ES-I3 (cell line): Measurements from ENCODE around the gene IL1R1.
"Not testable (repeated sequence)": the region's sequence is repeated elsewhere in the genome, so short reads cannot be mapped to it uniquely, and the experiment has no call there.

Source experiments
- H3K36me3 ChIP-seq: 2 replicates; pipeline ENCODE4 v1.6.1; 2013; ENCODE audit warnings: mild to moderate bottlenecking, low read length, control low read depth, moderate library complexity; ENCODE audit not compliant: insufficient read depth
- H3K4me1 ChIP-seq: 2 replicates; pipeline ENCODE4 v1.6.1; 2013; ENCODE audit warnings: mild to moderate bottlenecking, control low read depth, low read length; ENCODE audit not compliant: insufficient read depth
- H3K9ac ChIP-seq: 2 replicates; pipeline ENCODE4 v1.6.1; 2013; ENCODE audit warnings: low read depth, mild to moderate bottlenecking, low read length, moderate library complexity
- H3K9me3 ChIP-seq: 2 replicates; pipeline ENCODE4 v1.6.1; 2013; ENCODE audit warnings: mild to moderate bottlenecking, low read length, moderate library complexity; ENCODE audit not compliant: control insufficient read depth, insufficient read depth

The IL1R1 gene

DNA sequence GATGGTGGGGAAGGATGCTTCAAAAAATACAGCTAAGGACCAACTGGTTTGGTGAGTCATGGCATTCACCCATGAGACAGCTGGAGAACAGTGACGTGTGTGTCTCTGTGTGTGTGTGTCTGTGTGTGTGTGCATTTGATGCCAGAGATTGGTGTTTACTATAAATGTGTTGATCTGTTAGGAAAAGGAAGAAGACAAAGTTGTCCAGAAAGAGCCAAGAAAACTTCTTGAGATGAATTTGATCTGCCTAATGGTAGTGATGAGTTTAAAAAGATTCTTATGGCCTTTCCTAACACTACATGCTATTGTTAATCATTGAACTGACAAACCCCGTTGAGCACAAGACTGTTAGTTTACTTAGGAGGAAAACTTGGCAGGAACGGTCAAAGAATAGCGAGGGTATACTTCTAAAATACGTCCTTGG lies 36.4 kb upstream of the IL1R1 start:
- H3K4me1 ChIP-seq = no peaks in the 10 kb centered on the region
- no peaks in the 10 kb centered on the region for H3K9me3 ChIP-seq
- no peaks in the 10 kb centered on the region for H3K36me3 ChIP-seq
- H3K9ac ChIP-seq = no peak overlapping the region

DNA sequence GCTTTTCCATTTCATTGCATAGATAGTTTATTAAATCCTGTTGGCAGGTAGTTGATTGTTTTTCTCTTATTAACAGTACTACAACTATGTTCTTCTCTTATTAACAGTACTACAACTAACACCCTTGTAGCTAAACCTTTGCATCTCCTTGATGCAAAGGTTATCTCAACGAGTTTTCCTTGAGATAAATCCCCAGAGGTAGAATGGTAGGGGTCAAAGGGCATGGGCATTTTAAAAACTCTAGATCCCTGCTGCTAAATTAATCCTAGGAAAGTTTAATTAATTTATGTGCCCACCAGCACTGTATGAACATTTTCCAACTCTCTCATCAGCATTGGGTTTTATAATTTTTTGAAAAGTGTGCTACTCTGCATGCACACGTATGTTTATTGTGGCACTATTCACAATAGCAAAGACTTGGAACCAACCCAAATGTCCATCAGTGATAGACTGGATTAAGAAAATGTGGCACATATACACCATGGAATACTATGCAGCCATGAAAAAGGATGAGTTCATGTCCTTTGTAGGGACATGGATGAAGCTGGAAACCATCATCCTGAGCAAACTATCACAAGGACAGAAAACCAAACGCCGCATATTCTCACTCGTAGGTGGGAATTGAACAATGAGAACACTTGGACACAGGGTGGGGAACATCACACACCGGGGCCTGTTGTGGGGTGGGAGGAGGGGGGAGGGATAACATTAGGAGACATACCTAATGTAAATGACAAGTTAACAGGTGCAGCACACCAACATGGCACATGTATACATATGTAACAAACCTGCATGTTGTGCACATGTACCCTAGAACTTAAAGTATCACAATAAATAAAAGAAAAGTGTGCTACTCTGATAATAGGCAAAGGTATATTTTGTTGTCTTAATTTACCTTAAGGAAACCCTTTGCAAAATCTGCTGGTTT lies 35.5 kb upstream of the IL1R1 start:
- H3K9ac ChIP-seq, H3K9me3 ChIP-seq, H3K4me1 ChIP-seq, H3K36me3 ChIP-seq: not testable (repeated sequence)

GRCh38 chr2:102107741-102108070 lies 34.8 kb upstream of the IL1R1 start:
- no peaks in the 10 kb centered on the region for H3K9me3 ChIP-seq

DNA sequence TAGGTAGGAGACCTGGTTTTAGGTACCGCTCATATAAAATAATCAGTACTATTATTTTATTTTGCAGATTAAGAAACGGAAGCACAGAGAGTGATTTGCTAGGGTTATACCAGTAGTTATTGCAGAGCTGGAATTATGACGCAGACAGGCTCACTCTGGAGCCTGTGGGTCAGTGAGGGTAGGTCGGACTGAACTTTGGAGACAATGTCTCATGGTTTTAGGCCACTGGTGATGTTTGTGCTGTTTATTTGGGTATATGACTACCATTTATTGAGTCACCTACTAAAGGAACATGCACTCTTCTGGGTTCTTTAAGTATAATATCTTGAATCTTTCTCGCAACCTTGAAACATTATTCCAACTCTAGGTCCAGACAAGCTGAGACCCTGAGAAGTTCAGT lies 33.5 kb upstream of the IL1R1 start:
- H3K9me3 ChIP-seq = no peaks in the 10 kb centered on the region
- H3K36me3 ChIP-seq = no peaks in the 10 kb centered on the region
- no peaks in the 10 kb centered on the region for H3K4me1 ChIP-seq
- no peak overlapping the region for H3K9ac ChIP-seq

More at GRCh38 chr2:102107741-102108070, 34.8 kb upstream of the IL1R1 start:
- no peak overlapping the region for H3K9ac ChIP-seq
- H3K36me3 ChIP-seq = no peaks in the 10 kb centered on the region
- H3K4me1 ChIP-seq = no peaks in the 10 kb centered on the region

- Histone ChIP-seq H3K36me3 (no peaks in the 10 kb centered on the region), H3K4me1 (no peaks in the 10 kb centered on the region), H3K9me3 (no peaks in the 10 kb centered on the region), H3K9ac (no peak overlapping the region)
These were observed 32.4 kb upstream of the IL1R1 start for GRCh38 chr2:102110171-102110570.

DNA sequence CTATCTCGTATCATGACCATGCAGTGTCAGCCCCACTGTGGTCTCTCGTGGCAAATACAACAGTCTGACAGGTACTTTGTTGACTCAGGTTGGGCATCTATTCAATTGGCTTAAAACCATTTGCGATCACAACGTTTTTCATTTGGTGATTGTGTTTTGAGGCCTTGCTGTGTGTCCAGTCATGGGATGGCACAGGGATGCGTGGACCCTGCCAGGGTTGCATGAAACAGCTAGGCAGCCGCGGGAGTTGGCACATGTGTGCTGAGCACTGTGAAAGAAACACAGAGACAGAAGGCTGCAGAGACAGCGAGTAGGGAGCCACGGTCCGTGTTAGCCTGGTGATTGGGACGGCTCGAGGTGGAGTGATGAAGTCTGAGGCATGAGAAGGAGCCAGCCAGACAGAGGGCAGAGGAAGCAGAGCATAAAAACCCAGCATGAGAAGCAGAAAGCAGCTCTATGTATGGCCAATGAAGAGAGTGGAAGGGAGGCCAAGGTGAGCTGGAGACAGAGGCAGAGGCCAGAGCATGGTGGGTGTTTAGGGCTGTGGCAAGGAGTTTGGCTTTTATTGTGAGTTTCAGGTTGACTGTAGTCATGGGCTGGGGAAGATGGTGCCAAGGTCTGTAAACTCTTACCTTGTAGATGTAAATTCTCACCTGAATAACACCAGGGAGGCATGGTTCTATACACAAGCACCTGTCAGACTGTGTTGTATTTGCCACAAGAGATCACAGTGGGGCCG lies 31.8 kb upstream of the IL1R1 start:
- no peaks in the 10 kb centered on the region for H3K4me1 ChIP-seq
- no peaks in the 10 kb centered on the region for H3K36me3 ChIP-seq
- H3K9ac ChIP-seq = no peak overlapping the region
- no peaks in the 10 kb centered on the region for H3K9me3 ChIP-seq

DNA sequence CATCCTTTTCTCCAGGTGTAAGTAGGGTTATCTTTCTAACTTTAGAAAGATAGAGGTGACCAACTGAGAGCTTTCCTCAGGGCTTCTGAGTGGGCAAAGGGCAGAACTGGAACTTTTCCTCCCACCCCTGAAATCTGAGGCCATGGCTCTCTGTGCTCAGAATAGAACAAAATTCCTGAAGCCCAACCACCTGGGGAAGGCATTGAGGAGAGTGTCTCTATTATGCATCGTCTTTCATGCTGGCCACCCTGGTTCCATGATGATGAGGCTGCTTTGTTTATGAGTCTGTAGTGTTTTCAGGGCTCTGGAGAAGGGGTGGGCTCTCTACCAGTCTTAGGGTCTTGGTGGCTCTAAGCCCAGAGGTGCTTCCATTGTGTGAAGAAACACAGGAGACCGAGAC lies 30.7 kb upstream of the IL1R1 start:
- Histone ChIP-seq H3K9me3 (no peaks in the 10 kb centered on the region), H3K36me3 (no peaks in the 10 kb centered on the region), H3K9ac (no peak overlapping the region), H3K4me1 (no peaks in the 10 kb centered on the region)

DNA sequence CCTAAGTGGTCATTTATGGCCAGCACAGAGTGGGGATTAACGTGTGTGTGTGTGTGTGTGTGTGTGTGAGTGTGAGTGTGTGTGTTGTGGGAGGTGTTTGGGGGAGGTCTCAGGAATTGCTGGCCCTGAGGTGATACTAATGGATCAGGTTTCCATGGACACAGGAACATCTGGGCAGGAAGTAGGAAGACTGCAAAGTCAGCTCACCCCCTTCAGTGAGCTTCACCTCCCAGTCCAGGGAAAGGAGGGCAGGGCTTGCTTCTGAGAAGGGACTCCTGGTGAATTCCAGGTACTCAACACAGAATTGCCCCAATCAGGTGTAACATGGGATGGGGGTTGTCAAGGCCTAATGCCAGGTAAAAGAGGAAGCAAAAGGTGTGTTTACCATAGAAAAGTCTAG lies 30.3 kb upstream of the IL1R1 start:
- Histone ChIP-seq H3K4me1 (no peaks in the 10 kb centered on the region), H3K9ac (no peak overlapping the region), H3K36me3 (no peaks in the 10 kb centered on the region), H3K9me3 (no peaks in the 10 kb centered on the region)

- no peak overlapping the region for H3K9ac ChIP-seq
- H3K4me1 ChIP-seq = no peaks in the 10 kb centered on the region
- no peaks in the 10 kb centered on the region for H3K36me3 ChIP-seq
- H3K9me3 ChIP-seq = no peaks in the 10 kb centered on the region
These were observed 29.6 kb upstream of the IL1R1 start for GRCh38 chr2:102112692-102113665.

- Histone ChIP-seq H3K9ac (no peak overlapping the region), H3K9me3 (no peaks in the 10 kb centered on the region), H3K36me3 (no peaks in the 10 kb centered on the region), H3K4me1 (no peaks in the 10 kb centered on the region)
These were observed 28.2 kb upstream of the IL1R1 start for GRCh38 chr2:102114290-102114721.

DNA sequence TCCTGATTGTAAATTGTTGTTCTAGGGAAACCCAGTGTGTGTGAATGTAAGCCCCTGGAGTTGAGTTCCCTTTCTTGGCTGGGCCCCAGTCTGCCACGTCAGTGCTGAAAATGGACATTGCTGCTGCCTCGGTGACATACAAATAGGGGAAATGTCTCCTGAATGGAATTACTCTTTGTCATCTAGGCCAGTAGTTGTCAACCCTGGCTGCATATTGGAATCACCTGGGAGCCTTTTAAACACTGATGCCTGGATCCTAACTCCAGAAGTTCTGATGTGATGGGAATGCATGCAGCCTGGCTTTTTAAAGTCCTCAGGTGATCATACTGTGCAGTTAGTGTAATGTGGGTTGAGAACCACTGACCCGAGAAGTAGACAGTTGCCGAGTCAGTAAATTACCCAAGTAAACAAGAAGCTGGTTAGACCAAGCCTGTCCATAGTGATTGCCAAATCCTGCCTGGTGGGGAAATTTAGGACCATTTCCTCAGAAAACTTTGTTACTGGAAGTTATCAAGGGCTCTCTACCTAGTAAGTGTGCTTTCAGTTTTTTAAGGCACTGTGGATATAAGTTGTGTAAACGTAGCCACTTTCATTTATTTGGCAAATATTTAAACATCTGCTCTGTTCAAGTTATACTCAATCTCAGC lies 27.6 kb upstream of the IL1R1 start:
- no peaks in the 10 kb centered on the region for H3K36me3 ChIP-seq
- no peak overlapping the region for H3K9ac ChIP-seq
- no peaks in the 10 kb centered on the region for H3K9me3 ChIP-seq
- no peaks in the 10 kb centered on the region for H3K4me1 ChIP-seq

DNA sequence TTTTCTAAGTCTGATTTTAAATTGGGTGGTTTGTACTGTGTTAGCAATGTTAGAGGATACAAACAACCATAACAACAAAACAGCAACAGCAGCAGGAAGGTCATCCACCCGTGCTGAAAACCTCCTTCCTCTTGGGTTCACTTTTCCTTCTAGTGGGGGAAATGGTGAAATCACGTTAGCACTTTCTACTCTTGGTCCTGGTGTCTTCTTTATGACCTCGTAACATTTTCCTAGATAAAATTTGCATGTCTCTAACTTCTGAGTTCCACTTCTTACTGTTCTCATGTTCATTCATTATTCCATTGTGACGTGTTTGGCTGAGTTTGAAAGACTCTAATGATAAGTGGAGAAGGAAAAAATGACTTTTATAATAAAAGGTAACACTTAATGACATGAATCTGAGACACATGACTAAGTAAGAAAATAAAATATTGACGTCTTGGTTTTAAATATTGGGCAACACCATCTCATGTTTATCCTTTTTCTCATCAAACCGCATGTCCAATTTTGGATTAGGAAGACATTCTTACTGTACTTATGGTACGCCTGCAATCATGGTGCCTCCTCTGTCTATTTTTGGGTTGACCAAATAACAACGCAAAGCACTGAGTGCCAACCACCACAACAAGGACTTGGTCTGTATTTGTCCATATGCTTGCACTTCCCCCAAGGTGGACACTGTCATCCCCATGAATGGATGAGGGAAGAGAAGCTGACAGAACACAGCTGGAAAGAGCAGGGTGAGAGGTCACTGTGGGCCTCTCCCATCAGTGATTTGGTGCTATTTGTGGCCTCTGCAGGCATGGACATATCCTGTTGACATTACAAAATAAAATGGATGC lies 25.7 kb upstream of the IL1R1 start:
- Histone ChIP-seq H3K9ac (no peak overlapping the region), H3K9me3 (no peaks in the 10 kb centered on the region), H3K36me3 (no peaks in the 10 kb centered on the region), H3K4me1 (no peaks in the 10 kb centered on the region)

DNA sequence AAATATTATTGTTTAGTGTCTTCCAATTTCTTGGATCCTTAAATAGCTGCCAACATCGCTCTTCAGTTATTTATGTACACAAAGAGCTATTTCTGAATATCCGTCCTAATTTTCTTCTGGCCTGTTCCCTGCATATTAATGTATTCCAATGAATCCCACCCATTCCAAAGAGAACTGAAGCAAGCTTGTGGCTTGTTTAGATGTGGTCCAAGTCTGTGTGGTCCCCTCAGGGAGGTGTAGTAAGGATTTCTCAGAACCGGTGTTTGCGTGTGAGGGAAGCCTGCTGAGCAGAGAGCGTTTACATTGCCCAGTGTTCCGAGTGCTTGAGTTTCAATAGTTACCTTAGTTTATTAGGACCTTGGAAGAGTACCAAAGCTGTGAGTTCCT lies 25.1 kb upstream of the IL1R1 start:
- no peaks in the 10 kb centered on the region for H3K4me1 ChIP-seq
- H3K9me3 ChIP-seq = no peaks in the 10 kb centered on the region

More for the DNA sequence above, 25.1 kb upstream of the IL1R1 start:
- Histone ChIP-seq H3K9ac (no peak overlapping the region), H3K36me3 (no peaks in the 10 kb centered on the region)
